Middle frontal gyrus (tissue), 1 donor: ENCODE measurements around the gene KLHL17.
"Not testable (repeated sequence)": the region's sequence is repeated elsewhere in the genome, so short reads cannot be mapped to it uniquely, and the experiment has no call there.

Experiments used
- DNase-seq: peaks from one replicate; pipeline ENCODE4 v3.0.0-alpha.2; 2015; ENCODE audit warnings: low spot score; ENCODE audit errors: extremely low spot score

The KLHL17 gene

DNA sequence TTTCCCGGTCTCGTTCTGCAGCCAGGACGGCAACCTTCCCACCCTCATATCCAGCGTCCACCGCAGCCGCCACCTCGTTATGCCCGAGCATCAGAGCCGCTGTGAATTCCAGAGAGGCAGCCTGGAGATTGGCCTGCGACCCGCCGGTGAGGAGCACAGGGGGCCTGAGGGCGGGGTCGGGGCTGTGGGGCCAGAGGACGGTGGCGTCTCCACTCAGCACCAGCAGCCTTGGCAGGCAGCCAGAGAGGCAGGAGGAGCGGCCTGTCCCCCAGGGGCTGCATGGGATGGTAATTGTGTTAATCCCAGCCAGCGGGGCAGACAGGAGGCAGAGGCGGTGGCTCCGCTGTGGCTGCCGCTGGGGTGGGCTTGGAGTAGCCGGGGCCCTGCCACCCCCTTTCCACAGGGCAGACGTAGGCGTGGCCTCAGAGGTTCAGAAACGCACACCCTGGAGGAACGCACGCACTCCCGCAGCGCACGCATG lies 24.6 kb upstream of the KLHL17 start:
- DNase-seq, result no peak

DNA sequence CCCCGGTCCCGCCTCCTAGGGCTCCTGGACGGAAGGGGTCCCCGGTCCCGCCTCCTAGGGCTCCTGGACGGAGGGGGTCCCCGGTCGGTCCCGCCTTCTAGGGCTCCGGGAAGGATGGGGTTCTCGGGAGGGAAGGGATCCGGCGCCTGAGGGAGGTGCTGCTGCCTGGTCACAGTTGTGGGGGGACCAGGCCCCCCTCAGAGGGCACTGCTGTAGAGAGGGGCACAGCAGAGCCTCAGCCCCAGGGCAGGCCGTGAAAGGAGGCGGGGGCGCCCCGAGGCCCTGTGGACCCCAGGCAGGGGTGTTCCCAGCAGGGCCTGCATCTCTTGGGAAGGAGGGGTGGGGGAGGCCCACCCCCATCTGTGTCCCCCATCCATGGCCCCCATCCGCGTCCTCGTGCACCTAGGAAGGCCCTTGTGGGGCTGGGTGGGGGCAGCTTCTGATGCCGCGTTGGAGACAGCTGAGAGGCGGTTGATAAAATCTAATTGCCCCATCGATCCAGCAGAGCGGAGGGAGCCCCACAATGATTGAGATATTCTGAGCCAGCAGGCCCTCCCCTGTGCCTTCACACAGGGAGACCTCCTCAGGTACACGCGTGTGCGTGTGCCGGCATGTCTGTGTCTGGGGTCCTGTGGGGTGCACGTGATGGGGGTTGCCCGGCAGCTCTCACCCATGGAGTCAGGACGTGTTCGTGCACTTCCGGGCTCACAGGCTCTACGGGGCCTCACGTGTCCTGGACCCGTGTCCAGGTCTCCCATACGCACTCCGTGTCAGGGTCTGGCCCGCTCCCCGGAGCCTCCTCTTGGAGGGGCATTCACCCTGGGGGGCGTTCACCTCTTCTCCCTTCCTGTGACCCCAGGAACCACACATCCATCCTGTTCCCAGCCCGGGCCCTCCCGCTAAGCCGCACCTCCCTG lies 23.8 kb upstream of the KLHL17 start:
- no peak for DNase-seq

GRCh38 chr1:937521-937920 lies 22.9 kb upstream of the KLHL17 start:
- no peak for DNase-seq

GRCh38 chr1:938088-938683 lies 22.2 kb upstream of the KLHL17 start:
- no peak for DNase-seq

DNA sequence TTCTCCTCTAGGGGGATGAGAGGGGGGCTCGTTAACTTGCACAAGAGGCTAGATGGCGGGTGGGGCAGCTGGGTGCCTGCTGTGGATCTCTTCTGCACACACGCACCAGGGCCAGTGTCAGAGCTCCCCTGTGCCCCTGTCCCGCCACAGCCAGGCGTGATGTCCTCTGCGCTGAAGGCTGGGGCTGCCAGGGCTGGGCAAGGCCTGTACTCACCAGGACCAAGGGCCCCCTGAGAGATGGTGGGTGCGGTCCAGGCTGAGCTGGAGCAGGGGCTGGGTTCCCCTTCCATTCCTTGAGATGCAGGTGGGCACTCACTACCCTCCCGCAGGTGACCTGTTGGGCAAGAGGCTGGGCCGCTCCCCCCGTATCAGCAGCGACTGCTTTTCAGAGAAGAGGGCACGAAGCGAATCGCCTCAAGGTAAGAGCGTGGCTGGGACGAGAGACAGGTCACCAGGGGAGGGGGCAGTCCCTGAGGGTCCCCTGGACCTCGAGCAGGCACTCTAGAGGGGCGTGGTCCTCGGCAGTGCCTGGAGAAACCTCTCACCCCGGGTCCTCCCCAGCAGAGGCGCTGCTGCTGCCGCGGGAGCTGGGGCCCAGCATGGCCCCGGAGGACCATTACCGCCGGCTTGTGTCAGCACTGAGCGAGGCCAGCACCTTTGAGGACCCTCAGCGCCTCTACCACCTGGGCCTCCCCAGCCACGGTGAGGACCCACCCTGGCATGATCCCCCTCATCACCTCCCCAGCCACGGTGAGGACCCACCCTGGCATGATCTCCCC lies 21.5 kb upstream of the KLHL17 start:
- no peak for DNase-seq

GRCh38 chr1:939511-940106 lies 20.8 kb upstream of the KLHL17 start:
- no peak for DNase-seq

- DNase-seq, result no peak
These were observed 20.0 kb upstream of the KLHL17 start for GRCh38 chr1:940107-941014.

GRCh38 chr1:941015-941587 lies 19.3 kb upstream of the KLHL17 start:
- DNase-seq, result no peak

- DNase-seq, result no peak
These were observed 18.6 kb upstream of the KLHL17 start for GRCh38 chr1:941588-942383.

- no peak for DNase-seq
These were observed 18.0 kb upstream of the KLHL17 start for GRCh38 chr1:942411-942821.

- DNase-seq, result no peak
These were observed 17.4 kb upstream of the KLHL17 start for GRCh38 chr1:942864-943533.

DNA sequence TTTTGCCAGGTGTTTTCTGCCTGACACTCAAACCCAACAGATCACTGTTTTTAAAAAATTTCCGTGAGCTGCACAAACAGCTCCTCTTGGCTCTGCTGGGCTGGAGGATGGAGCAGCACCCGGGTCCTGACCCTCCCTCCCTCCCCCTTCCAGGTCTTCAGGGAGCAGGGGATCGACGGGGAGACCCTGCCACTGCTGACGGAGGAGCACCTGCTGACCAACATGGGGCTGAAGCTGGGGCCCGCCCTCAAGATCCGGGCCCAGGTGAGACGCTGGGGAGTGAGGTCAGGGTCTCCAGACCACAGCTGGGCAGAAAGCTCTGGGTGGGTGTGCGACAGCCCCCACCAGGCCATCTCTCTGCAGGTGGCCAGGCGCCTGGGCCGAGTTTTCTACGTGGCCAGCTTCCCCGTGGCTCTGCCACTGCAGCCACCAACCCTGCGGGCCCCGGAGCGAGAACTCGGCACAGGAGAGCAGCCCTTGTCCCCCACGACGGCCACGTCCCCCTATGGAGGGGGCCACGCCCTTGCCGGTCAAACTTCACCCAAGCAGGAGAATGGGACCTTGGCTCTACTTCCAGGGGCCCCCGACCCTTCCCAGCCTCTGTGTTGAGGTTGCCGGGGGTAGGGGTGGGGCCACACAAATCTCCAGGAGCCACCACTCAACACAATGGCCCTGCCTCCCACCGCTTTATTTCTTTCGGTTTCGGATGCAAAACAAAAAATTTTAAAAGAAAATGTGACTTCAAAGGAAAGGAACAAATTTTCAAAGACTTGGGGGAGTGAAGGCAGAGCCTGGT lies 16.6 kb upstream of the KLHL17 start:
- DNase-seq, result no peak

DNA sequence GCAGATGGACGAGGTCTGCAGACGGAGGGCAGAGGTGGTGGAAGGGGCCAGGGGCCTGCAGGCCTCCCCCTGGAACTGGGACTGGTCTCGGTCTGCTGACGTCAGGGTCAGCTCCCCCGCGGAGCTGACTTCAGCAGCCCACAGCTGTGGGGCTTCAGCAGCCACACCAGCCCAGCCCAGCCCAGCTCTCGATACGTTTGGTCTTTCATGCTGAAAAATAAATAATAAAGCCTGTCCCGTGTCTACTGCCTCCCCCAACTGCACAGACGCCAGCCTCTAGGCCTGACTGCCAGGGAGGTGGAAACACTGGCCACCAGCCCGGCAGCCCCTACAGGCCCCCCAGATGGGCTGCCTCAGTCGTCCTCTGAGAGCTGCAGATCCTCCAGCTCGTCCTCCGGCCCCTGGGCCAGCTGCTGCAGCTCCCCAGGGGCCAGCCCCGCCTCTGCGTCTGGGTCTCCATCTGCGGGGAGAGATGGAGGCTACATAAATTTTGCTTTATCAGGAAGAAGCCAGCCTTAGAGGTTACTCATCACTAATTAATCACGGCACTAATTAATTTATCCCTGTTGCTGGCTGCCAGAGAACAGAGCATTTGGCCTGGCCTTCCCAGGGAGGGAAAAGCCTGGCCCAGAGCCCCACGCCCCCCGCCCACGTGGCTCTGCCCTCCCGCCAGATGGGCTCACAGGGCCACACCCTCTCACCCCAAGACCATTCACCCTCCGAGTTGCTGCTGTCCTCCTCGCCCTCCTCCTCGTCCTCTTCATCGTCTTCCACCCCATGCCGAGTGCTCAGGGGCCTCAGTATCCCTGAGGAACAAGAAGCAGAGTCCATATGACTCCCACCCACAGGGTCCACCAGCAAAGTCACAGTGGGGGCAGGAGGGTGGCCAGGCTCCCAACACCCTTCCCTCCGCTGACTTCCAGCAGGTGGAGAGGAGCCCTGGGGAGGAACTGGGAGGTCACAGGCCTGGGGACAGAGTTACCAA lies 15.8 kb upstream of the KLHL17 start:
- DNase-seq, result no peak

- no peak for DNase-seq
These were observed 14.5 kb upstream of the KLHL17 start for GRCh38 chr1:945688-946556.

DNA sequence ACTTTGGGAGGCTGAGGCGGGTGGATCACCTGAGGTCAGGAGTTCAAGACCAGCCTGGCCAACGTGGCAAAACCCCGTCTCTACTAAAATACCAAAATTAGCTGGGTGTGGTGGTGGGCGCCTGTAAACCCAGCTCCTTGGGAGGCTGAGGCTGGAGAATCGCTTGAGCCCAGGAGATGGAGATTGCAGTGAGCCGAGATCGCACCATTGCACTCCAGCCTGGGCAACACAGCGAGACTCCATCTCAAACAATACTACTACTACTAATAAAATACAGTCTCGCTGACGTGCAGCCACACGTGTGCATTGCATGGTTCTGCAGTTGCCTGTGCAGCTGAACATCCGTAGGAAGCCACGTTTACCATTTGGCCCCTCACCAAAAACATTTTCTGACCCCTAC lies 13.6 kb upstream of the KLHL17 start:
- not testable (repeated sequence) for DNase-seq

GRCh38 chr1:947958-948357 lies 12.4 kb upstream of the KLHL17 start:
- no peak for DNase-seq
